ENCODE data around the gene PPIE.
A peak's percentile ranks its signal among the peaks of the same experiment; 100 is the strongest.

The PPIE gene

DNA sequence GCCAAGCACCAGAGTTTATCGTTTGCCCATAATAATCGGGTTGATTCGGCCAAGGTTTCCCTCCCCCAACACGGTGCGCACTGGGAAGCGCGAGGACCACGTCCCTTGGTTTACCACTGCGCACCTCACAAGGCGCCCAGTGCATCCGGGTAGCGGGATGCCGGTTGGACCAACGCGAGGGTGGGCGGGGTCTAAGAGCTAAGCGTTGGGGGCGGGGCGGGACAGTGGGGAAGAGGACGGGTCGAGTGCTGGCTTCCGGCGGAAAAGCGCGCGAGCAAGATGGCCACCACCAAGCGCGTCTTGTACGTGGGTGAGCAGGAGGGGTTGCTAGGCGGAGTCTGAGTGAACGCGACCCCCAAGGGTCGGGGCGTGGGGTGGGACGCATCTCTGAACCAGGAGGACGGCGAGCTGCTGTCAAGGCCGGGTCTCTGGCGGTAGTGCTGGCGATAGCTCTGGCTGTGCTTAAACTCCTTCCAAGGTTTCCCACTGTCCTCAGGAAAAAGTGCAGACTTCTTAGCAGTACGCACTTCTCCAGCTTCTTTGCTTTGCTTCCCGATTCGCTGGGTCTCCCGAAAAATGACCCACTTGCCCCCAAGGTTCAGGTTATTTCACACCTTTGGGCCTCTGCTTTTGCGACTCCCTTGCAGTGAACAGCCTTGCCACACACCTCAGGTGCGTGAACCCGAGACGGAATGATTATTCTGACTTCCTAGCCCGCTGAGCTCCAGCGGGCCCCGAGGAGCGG, at the start of gene PPIE:
Gene PPIE (plus strand): TSS at position 261 of the 745 bp plus-strand sequence. CDS start 19 bp downstream, at position 280.
- peak; percentile 97 for DNase-seq

DNA sequence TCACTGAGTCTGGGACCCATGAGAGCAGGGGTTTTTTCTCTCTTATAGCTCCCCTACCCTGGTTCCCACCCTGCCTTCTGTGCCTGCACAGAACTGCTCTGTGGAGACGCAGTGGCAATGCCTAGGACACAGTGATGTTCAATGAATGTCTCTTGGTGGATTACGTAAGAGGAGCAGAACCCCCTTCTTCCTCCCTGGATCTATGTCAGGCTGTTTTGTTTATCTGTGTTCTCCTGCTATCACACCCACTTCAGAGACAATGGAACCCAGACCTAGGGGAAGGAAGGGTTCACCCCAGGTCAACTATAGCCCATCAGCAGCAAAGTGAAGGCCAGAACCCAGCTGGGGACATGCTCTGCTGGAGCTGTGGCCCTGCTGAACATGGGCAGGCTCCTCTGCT, 49.5 kb upstream of the PPIE start:
- no peak for DNase-seq

DNA sequence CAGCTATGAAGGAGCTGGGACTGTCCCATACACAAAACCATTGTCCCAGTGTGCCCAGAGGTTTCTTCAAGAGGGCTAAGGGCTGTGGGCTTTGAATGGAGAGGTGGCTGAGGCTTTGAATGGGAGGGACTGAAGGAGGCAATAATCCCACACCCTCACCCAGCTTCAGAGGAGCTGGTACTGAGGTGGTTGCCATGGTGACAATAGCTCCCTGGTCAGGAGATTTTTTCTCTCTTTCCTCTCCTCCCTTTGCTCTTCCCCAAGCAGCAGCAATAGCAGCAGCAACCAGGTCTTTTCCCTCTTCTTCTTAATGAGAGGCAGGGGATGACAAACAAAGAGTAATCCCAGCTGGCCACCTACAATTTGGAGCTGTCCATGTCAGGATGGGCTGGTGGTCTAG, 49.0 kb upstream of the PPIE start:
- no peak for DNase-seq

DNA sequence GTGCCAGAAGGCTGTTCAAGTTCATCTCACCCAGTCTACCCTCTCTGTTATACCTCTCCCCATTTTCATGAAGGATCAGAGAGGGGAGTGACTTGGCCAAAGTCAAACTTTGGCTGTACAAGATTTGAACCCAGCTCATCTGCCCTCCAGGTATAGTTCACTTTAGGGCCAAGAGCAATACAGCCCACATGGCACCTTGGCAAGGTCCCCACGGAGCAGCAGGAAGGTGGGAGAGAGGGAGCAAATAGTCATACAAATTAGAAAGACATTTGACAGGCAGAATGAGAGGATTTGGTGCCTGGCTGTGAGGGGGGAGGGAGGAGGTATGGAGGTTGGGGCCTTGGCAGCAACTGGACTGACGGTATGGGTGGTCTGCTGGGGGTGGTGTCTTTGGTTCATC, 48.5 kb upstream of the PPIE start:
- DNase-seq, result no peak

DNA sequence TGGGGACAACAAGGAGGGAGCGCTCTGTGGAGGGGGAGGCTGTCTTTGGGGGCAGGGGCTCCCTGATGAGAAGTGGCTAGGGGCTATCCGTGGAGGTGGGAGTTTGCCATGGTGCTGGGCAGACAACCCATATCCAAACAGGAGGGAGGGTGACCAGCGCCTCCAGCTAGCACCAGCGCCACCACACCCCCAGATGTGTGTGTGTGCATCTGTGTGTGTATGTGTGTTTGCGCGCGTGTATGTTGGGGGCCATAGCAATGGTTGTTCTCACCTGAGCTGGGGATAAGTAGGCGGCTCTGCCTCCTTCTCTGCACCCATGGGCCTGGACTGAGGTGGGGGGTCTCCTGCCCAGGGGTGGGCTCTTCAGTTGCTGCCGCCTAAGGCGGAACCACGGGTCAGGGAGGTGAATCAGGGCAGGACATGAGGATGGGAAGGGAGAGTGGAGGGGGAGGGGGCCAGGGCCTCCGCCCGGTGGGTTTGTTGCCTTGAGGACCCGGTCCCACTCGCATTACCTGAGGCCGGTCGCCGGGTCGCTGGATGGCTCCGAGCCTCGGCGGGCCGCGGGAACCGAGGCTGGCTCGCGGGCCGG, 47.8 kb upstream of the PPIE start:
- DNase-seq, result no peak

DNA sequence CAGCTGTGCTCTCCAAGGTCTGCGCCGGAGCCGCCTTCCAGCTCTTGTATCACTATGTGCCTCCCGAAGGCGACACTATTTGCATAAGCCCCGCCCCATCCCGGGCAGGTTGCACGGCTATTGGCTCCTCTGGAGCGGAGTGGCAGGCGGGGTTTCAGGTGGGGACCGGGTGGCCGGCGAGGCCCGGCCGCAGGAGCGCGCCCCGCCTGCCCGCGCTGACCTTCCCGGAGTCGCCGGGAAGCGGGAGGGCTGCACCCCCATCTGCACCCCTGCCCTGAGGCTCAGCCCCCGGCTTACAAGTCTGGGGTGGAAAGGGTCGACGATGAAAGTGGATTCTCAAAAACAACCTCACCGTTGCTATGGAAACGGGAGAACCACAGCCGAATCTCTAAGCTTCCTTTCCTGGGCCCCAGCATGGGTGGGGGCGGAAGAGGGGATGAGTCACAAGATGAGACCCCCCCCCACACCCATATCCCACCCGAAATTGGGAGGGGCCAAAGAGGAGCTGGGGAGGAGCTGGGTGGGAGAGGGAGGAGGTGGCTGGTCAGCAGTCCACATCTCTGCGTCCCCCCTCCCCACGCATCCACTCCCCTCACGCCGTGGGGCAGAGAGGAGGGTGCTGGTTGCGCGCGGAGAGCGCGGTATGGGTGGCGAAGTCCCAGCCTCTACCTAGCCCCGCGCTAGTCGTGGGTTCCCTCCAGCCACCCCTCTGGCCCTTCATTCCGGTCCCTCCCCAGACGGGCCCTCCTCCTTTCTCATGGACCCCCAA, 47.1 kb upstream of the PPIE start, which contains the start of gene HPCAL4:
Gene HPCAL4 (minus strand): TSS at position 51 of the 769 bp plus-strand sequence. CDS start 6,830 bp downstream, outside the sequence.
- DNase-seq, result peak; percentile 91

DNA sequence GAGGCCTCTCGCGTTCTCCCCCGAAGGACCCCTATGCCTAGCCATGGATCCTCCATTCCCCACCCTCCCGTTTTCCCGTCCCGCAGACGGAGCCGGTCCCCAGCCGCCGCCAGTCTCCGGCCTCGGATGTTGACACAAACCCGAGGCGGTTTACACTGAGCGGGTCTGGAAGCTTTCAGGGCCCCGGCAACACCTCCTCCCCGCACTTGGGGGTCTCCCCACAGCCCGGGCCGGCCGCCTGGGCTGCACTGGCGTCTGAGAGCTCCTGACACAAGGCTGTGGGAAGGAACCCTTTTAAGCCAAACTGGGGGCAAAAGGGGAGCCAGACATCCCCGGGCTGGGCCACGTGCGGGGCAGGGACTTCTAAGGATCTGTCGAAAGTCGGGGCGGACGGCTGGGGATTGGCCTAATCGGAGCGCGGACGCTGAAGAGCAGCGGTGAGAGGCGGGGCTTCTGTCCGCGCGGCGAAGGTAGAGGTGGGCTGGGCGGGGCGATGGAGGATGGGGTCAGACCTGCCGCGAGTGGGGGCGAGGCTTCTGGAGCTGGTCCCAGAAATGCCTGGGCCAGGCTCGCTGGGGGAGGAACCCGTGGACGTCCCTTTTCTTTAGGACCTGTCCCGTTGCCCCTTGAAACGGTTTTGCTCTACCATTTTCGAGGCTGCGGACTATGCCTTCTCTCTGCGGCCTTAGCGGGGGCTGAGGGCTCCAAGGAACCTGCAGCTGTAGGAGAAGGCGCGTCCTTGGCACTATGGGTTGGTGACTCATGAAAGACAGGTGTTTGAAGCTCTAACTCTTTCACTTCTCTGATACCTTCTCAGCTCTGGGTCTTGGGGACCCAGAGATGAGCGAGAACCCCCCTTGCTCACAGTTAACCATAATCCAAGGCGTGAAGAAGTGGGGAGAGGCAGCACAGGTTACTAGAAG, 46.3 kb upstream of the PPIE start:
- DNase-seq, result no peak

DNA sequence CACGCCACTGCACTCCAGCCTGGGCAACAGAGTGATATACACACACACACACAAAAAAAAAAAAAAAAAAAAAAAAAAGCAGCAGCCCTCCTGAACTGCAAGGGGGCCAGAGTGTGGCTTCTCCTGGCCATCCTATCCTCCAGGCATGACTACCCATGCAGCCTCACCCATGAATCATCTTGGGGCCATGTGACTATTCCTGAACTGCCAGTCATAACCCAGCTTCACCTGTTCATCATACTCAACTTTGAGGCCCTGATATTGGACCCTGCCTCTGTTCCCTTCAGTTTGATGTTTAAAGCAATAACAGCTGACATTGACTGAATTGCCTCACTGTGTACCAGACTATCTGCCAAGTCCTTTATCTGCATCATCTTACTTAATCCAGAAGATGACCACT, 44.7 kb upstream of the PPIE start:
- no peak for DNase-seq

DNA sequence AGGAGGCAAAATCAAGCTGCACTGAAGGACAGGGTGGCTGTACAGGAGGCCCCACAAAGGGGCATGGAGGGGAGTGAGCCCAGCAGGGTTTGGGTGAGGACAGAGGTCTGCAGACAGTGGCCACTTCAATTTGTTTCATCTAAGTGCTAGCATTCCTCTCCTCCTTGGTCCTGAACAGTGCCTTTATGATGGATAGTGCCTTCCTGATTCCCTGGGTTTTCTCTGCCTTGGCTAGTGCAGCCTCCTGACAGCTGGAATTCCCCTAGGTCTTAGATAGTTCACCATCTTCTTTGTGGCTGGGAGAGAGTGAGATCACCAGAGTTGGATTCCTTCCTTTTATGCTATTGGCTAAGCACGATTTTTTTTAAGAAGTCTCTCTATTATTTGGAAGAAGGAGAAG, 43.7 kb upstream of the PPIE start:
- DNase-seq, result no peak

DNA sequence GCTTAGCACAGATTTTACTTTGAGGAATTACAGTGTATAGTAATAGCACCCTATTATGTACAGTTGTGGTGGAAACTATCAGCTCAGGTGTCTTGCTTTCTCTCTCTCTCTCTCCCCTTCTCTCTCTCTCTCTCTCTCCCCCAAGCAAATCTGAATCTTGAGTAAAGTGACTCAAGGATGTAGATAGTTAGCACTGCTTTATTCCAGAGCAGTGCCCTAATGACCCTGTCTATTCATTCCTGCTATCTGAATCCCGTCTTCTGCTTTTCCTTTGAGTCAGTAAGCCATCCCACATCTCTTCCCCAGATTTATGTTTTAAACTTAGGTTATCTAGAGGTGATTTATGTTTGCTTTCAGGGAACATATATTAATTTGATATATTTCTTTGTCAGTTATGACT, 42.2 kb upstream of the PPIE start:
- DNase-seq, result no peak

DNA sequence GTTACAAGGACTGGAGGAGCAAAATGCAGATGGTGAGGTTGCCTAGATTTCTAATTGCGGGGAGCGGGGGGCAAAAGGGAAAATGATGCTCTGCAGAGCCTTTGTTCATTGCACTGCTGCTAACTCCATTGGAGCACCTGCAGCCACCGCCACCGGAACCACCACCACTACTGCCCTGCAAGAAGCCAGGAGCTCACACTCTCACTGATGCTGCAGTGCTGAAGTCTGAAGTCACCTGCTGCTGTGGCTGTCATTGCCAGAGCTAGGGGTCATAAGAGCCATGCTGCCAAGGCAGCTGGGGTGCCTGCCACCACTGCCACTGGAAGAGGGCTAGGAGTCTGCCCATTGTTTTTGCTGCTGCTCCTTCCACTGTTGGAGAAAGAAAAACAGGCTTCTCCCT, 40.1 kb upstream of the PPIE start:
- no peak for DNase-seq

DNA sequence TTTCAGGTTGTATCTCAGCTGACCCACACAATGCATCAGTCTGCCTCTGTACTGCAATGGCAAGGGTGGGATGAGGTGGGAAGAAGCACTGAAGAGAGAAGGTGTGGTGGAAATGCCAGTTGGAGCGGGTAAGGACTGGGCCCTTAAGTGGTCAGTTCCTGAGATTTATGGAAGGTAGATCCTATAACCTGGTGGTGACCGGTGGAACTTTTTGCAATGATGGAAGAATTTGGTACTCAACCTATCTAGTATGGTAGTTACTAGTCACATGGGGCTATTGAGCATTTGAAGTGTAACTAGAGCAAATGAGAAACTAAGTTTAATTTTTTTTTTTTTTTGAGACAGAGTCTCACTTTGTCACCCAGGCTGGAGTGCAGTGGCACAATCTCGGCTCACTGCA, 39.3 kb upstream of the PPIE start:
- no peak for DNase-seq

DNA sequence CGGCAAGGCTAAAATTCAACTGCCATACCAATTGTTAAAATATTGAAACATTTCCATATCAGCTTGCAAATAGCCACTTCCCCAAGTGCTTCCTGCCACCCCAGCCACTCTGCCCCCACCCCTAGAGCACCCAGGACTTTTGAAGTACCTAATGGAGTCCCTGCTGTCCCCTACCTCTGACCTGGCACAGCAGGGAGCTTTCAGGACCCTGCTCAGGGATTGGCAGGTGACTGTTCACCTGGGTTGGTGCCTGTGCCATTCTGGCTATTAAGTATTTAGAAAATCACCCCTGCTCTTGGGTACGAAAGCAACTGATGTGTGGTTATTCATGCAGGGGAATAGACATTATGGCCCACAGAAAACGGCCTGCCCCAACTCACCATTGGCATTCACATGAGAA, 38.3 kb upstream of the PPIE start:
- DNase-seq, result no peak

DNA sequence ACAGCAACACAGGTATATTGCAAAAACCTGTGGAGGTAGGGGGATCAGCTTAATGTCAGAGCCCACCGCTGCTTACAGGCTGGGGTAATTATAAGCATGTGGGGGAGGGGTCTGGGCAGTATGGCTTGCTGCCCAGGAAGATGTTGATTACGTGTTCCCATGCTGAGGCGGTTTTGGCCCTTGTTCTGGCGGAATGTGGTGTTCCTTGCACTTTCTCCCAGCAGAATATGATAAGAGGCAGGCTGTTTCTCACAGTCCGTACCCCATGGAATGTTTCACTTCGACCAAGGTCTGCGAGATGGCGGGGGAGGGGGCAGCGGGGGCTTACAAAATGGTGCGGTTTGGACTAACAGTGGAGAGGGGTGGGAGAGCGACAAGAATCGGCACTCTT, 37.6 kb upstream of the PPIE start:
- no peak for DNase-seq

DNA sequence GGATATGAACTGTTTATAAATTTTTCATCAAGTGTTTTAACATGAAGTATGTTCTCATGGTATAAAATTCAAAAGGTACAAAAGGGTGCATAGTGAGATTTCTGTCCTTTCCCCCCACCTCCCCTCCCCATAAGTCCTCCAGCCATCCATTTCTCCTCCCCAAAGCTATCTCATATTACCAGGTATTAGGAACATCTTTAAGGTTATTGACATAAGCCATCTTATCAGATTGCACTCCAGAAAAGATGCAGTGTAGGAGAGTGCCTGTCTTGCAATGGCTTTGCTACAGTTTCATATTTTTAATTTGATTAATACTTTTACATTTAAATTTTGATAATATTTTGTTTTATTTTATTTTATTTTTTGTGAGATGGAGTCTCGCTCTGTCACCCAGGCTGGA, 33.9 kb upstream of the PPIE start:
- DNase-seq, result no peak

DNA sequence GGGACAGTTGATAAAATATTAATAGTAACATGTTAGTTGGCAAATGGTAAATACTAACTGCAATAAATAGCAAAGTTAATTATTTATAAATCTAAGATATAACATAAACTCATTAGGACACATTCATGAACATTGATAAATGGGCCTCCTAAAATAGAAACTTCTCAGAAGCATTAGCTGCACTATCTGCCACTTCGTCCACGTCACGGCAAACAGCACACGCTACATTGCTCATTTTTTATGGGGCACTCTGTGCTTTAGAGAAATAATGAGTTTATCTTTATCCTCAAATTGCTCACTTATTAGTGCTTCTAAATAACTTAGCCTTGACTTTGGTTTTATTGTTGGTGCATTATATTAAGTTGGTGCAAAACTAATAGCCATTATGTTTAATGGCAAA, 31.2 kb upstream of the PPIE start:
- DNase-seq, result no peak

DNA sequence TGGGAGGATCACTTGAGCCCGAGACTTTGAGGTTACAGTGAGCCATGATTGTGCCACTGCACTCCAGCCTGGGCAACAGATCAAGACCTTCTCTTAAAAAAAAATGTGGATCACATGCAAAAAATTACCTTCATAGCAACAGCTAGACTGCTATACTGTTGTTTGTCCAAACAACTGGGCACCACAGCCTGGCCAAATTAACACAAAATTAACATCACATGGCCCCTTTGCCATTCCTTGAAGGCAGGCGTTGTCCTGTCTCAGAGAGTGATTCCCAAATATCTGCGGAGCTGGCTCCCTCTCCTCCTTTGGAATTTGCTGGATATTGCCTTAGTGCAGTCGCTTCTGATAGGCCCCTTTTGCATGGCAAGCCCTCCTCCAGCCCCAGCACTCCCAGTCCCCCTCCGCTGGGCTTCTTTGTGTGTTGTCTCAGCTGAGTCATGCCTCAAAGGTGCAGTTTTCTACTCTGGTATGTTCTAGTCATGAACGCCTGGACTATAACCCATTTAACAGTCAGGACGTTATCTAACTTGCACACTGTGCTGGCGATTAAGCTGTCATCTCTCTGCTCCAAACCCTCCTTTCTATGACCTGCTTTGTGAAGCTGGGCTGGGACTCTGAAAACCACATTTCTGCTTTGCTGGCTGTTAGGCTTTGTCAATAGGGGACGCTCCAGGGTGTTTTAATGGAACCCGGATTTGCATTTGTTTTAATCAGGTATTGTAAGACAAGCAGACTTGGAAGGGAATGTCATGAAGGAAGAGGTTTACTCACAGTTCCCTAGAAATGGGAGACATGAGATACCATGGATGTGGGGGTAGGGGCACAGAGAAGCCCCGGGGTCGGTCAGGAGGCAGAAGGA, 27.3 kb upstream of the PPIE start:
- DNase-seq, result no peak

DNA sequence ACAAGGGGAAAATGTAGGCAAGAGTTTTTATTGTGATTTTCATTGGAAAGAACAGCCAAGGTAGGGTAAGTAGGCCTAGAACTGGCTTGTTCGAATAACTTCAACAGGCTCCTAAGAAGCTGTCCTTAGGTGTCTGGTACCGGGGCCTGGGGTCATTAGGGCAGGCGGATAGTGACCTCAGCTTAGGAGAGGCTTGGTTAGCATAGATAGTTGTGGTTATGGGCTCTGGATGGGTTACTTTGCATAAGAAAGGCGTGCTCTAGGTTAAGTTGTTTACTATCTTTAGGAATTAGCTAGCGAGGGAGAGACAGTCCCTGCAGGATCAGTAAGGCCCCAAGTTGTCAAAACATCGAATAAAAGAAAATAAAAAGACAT, 26.7 kb upstream of the PPIE start:
- no peak for DNase-seq

DNA sequence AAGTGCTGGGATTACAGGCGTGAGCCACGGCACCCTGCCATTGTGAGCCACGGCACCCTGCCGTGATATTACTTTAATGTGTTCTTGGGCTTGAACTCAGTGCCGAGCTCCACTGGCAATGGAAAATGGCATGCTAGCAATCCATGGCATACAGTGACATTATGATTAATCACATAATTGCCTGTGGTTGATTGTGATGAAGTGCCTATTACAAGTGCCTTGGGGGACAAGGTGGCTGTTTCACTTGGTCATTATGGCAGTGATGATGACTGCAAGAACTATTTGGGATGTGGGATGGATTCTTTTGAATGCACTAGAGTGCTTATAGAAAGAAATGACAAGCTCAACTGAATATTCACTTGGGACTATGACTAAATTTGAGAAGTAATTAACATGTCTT, 25.1 kb upstream of the PPIE start:
- DNase-seq, result no peak

DNA sequence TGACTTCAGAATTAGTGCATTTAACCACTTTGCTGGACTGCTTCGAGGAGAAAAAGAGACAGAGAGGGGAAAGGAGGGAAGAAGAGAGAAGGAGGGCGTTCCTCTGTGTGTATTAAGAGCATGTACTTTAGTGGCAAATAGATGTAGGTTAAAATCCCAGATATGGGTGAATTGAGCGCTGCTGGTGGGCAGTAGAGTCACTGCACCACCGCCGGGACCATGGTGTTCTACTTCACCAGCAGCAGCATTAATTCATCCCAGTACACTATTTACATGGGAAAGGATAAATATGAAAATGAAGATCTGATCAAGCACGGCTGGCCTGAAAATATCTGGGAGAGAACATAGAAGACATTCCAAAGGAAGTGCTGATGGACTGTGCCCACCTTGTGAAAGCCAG, 20.9 kb upstream of the PPIE start:
- no peak for DNase-seq

DNA sequence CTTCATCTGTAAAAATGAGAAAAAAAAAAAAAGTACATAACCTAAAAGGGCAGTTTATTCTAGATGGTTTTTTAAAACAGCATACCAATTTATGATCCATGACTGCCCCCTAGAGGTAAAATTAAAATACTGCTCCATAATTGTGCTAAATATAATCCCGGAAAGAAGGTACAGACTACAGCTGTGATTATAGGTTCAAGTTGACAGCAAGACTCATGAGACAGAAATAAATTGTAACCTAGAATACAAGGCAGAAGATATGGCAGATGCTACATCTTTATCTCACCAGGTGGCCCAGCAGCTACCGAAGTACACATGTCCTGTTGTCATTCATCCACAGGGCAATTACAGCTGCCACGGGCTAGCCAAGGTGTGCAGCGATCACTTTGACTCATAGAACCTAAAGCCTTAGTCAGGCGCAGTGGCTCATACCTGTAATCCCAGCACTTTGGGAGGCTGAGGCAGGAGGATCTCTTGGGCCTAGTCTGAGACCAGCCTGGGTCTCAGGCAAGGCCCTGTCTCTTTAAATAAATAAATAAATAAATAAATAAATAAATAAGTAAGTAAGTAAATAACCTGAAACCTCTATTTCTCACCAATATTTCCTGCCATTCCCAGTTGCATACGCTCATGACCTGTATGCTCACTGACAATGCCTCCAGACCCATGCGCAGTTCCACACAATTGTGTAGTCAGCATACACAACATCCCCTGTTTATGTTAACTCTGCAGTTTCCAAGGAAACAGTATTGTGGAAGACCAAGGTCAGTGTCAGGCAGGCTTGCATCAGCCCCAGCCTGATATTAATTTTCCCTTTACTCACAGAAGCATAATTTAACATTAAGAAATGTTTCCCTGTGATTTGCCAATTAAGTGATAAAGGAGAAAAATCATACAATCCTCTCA, 18.3 kb upstream of the PPIE start:
- DNase-seq, result peak; percentile 74
